DND-41 (cell line): ENCODE measurements around the gene SV2B.

ENCODE experiments used
- ATAC-seq: fragments of 200-7000 bp; cut with Tn5 transposase; 3 replicates; pipeline ENCODE4 v1.9.1; 2021; ENCODE audit warnings: low read depth; ENCODE audit not compliant: insufficient read depth
- DNase-seq: peaks from one replicate; pipeline ENCODE4 v3.0.0-alpha.2; 2020
- H2AFZ ChIP-seq: 2 replicates; pipeline ENCODE4 v1.6.0; 2012; ENCODE audit warnings: low read depth, low read length
- H3K27ac ChIP-seq: 2 replicates; pipeline ENCODE4 v1.5.1; 2012; ENCODE audit warnings: low read length, inconsistent platforms
- H3K27me3 ChIP-seq: fragments of 200-600 bp; sonication (generic); 2 replicates; pipeline ENCODE4 v1.6.0; 2012; ENCODE audit warnings: low read length, mild to moderate bottlenecking, inconsistent platforms; ENCODE audit not compliant: insufficient read depth, poor library complexity
- H3K36me3 ChIP-seq: 2 replicates; pipeline ENCODE4 v1.5.1; 2012; ENCODE audit warnings: low read length, inconsistent platforms; ENCODE audit not compliant: insufficient read depth
- H3K4me1 ChIP-seq: 2 replicates; pipeline ENCODE4 v1.5.1; 2012; ENCODE audit warnings: mild to moderate bottlenecking, low read length; ENCODE audit not compliant: insufficient read depth
- H3K4me2 ChIP-seq: 2 replicates; pipeline ENCODE4 v1.6.0; 2012; ENCODE audit warnings: mild to moderate bottlenecking, moderate library complexity, low read length, inconsistent platforms; ENCODE audit not compliant: insufficient read depth
- H3K4me3 ChIP-seq, 2 experiments: fragments of 200-600 bp in 1 of 2; shearing (Covaris generic) in 1 of 2; 2 replicates each; pipeline ENCODE4 v1.5.1; 2012 to 2016; ENCODE audit warnings: inconsistent platforms in 2 of 2, low read length in 2 of 2, mild to moderate bottlenecking in 2 of 2, low read depth in 1 of 2, moderate library complexity in 1 of 2
- H3K79me2 ChIP-seq: 2 replicates; pipeline ENCODE4 v1.6.0; 2012; ENCODE audit warnings: low read length, inconsistent platforms; ENCODE audit not compliant: insufficient read depth
- H3K9ac ChIP-seq: 2 replicates; pipeline ENCODE4 v1.6.0; 2012; ENCODE audit warnings: low read depth, mild to moderate bottlenecking, inconsistent platforms, low read length, moderate library complexity
- H3K9me3 ChIP-seq: 2 replicates; pipeline ENCODE4 v1.5.1; 2012; ENCODE audit warnings: low read length, moderate library complexity, mild to moderate bottlenecking, inconsistent platforms; ENCODE audit not compliant: insufficient read depth, severe bottlenecking
- H4K20me1 ChIP-seq: 2 replicates; pipeline ENCODE4 v1.6.0; 2012; ENCODE audit warnings: low read length; ENCODE audit not compliant: insufficient read depth
- EZH2 ChIP-seq: IDR thresholded peaks from 3 replicates; pipeline ENCODE4 v1.6.1; 2012; ENCODE audit warnings: borderline replicate concordance, low read depth, mild to moderate bottlenecking, moderate library complexity, low read length, inconsistent platforms; ENCODE audit not compliant: severe bottlenecking
- TF ChIP-seq, protein P1 (sequence below): IDR thresholded peaks from 2 replicates; pipeline ENCODE4 v1.5.1; 2012; ENCODE audit warnings: borderline replicate concordance, low read length, moderate library complexity, mild to moderate bottlenecking; ENCODE audit not compliant: poor library complexity, severe bottlenecking; ENCODE audit errors: extremely low read depth

The SV2B gene

DNA sequence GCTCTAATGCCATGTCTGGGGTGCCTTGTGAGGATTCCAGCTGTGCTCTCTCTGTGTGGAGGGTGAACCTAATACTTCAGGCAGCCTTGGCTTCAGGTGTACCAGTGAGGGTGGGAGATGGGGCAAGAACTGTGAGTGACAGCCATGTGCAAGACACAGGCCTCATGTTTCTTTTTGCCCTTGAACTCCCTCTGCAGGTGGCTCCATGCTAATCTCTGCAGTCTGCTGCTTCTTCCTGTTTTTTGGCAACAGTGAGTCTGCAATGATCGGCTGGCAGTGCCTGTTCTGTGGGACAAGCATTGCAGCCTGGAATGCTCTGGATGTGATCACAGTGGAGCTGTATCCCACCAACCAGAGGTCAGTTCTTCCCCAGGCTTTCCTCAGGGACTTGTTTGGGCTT lies 189.3 kb downstream of the SV2B start:
- Histone ChIP-seq H3K27me3 (peaks cover 16% of the 10 kb centered on the region), H3K4me1 (no peaks in the 10 kb centered on the region), H2AFZ (no peak overlapping the region), H3K9ac (no peak overlapping the region), H3K4me2 (no peak overlapping the region), H3K9me3 (no peaks in the 10 kb centered on the region), H3K79me2 (no peaks in the 10 kb centered on the region), H3K27ac (no peak overlapping the region), H3K36me3 (no peaks in the 10 kb centered on the region), H4K20me1 (no peaks in the 10 kb centered on the region), H3K4me3 (no peak overlapping the region)
- DNase-seq: no peak
- ATAC-seq: peak; percentile 39; the same call in 2 of the 3 replicates
- TF ChIP-seq EZH2: no peak
- TF ChIP-seq, protein P1, sequence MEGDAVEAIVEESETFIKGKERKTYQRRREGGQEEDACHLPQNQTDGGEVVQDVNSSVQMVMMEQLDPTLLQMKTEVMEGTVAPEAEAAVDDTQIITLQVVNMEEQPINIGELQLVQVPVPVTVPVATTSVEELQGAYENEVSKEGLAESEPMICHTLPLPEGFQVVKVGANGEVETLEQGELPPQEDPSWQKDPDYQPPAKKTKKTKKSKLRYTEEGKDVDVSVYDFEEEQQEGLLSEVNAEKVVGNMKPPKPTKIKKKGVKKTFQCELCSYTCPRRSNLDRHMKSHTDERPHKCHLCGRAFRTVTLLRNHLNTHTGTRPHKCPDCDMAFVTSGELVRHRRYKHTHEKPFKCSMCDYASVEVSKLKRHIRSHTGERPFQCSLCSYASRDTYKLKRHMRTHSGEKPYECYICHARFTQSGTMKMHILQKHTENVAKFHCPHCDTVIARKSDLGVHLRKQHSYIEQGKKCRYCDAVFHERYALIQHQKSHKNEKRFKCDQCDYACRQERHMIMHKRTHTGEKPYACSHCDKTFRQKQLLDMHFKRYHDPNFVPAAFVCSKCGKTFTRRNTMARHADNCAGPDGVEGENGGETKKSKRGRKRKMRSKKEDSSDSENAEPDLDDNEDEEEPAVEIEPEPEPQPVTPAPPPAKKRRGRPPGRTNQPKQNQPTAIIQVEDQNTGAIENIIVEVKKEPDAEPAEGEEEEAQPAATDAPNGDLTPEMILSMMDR: peak; percentile 46

DNA sequence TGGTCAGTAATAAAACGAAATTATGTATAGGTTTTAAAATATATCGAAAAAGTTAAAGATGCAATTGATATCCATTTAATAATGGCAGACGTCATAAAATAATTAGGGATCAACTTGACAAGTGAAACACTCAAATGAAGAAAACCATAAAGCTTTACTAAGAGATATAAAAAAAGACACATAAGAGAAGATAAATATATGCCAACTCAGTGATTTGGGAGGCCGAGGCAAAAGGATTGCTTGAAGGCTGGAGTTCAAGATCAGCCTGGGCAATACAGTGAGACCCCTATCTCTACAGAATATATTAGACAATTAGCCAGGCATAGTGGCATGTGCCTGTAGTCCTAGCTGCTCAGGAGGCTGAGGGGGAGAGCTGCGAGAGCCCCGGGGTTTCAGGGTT lies 190.5 kb downstream of the SV2B start:
- Histone ChIP-seq H3K9me3 (no peaks in the 10 kb centered on the region), H4K20me1 (no peaks in the 10 kb centered on the region), H3K4me2 (no peak overlapping the region), H3K9ac (no peak overlapping the region), H2AFZ (no peak overlapping the region), H3K79me2 (no peaks in the 10 kb centered on the region), H3K36me3 (no peaks in the 10 kb centered on the region), H3K4me3 (no peak overlapping the region), H3K4me1 (no peaks in the 10 kb centered on the region), H3K27ac (no peak overlapping the region), H3K27me3 (peaks cover 16% of the 10 kb centered on the region)
- ATAC-seq (no peak), DNase-seq (no peak)
- TF ChIP-seq, protein P1: no peak
- TF ChIP-seq EZH2: no peak

DNA sequence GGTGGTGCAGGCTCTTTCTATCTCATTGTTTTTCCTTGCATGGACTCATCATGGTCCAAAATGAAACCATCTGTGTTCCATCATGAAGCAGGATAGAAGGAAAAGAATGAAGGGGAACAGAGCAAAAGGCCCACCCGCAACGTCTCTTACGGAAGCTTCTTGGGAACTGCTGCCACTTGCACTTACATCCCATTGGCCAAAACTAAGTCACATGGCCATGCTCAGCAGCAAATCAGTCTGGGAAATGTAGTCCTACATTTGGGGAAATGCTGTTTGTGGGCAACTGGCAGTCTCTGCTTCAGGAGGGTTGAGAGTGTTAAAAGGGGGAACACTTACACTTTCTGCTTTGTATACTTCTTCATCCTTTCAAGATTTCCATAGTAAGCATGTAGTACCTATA lies 191.6 kb downstream of the SV2B start:
- TF ChIP-seq, protein P1: no peak
- no peak for TF ChIP-seq EZH2
- no peak overlapping the region for H3K4me3 ChIP-seq

DNA sequence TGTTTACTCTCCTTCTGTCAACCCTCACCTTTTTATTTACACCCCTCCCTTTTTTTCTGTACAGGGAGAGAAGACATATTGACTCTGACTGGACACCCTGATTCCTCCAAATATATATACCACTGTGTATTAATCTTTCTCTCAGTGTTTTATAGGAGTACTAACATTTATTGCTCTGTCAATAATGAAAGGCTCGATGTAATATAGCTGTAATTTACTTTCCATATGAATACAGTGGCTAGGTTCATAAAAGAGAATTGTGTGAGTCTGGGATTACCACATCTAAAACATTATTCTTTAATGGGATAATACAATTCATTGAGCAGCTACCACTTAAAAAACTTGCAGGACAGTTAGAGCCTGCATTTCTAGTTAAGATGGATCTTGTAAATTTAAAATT lies 194.3 kb downstream of the SV2B start:
- Histone ChIP-seq H3K4me2 (no peak overlapping the region), H3K36me3 (no peaks in the 10 kb centered on the region), H4K20me1 (no peaks in the 10 kb centered on the region), H3K9me3 (no peaks in the 10 kb centered on the region), H3K27me3 (peaks cover 16% of the 10 kb centered on the region), H3K27ac (no peak overlapping the region), H3K4me1 (no peaks in the 10 kb centered on the region), H3K79me2 (no peaks in the 10 kb centered on the region), H3K4me3 (no peak overlapping the region), H2AFZ (no peak overlapping the region), H3K9ac (no peak overlapping the region)
- no peak for DNase-seq
- TF ChIP-seq, protein P1: no peak
- no peak for TF ChIP-seq EZH2
- no peak for ATAC-seq

More for the DNA sequence above, 191.6 kb downstream of the SV2B start:
- H3K27ac ChIP-seq: no peak overlapping the region
- ATAC-seq: no peak
- H3K9me3 ChIP-seq: no peaks in the 10 kb centered on the region
- H4K20me1 ChIP-seq: no peaks in the 10 kb centered on the region
- H2AFZ ChIP-seq: no peak overlapping the region
- no peak overlapping the region for H3K4me2 ChIP-seq
- no peak for DNase-seq
- H3K9ac ChIP-seq: no peak overlapping the region
- no peaks in the 10 kb centered on the region for H3K36me3 ChIP-seq
- no peaks in the 10 kb centered on the region for H3K79me2 ChIP-seq
- no peaks in the 10 kb centered on the region for H3K4me1 ChIP-seq
- peaks cover 16% of the 10 kb centered on the region for H3K27me3 ChIP-seq
